ENCODE measurements around the gene CHID1. TPM values are rescaled to one million over a fixed set of nuclear protein-coding genes. Genes with fewer than 3 reads are reported as not detected.

CHID1 gene
- total and polyA plus RNA-seq, 2 donors (not counting 1 experiment from before 2014, with no cell fraction given): 54.3 to 68.4 TPM

- no peaks in the 10 kb centered on the region for H3K27me3 ChIP-seq (ENCODE audit: control insufficient read depth, insufficient read depth, low read length)
- no peak overlapping the region for H3K9ac ChIP-seq (ENCODE audit: insufficient read depth, low read length)
- H4K20me1 ChIP-seq (ENCODE audit: control insufficient read depth, extremely low read depth, insufficient read depth, low read length): no peaks in the 10 kb centered on the region
- peak overlapping the region in 2 of 4 experiments; percentile 19 to 45 for H3K4me3 ChIP-seq (replicated peaks in 1 of 4; ENCODE audit: control extremely low read depth in 1 of 4, insufficient read depth in 1 of 4, low read depth in 3 of 4, low read length in 4 of 4)
- H2AFZ ChIP-seq (ENCODE audit: low read length): no peak overlapping the region
- peaks cover 10% of the 10 kb centered on the region for H3K36me3 ChIP-seq (ENCODE audit: control insufficient read depth, insufficient read depth, low read length)
- no peaks in the 10 kb centered on the region for H3K79me2 ChIP-seq (ENCODE audit: control insufficient read depth, insufficient read depth, low read length)
- H3K27ac ChIP-seq (ENCODE audit: insufficient read depth, low read length): no peak overlapping the region
- DNase-seq (ENCODE audit: low read depth in 2 of 2): no peak
- TF ChIP-seq CTCF (conservative IDR thresholded peaks at IDR 0.05 in 1 of 2, IDR thresholded peaks at IDR 0.05 in 1 of 2; ENCODE audit: low read depth in 1 of 2, low read length in 2 of 2): no peak
- TF ChIP-seq EZH2 (IDR thresholded peaks at IDR 0.05; ENCODE audit: low read length, missing control alignments): no peak
- H3K4me2 ChIP-seq (ENCODE audit: extremely low read depth, insufficient read depth, low read length): peak overlapping the region; percentile 68
- H3K9me3 ChIP-seq (ENCODE audit: control insufficient read depth, insufficient read depth, low read depth, low read length): no peaks in the 10 kb centered on the region
- peaks cover 24% of the 10 kb centered on the region for H3K4me1 ChIP-seq (ENCODE audit: control insufficient read depth, extremely low read depth, insufficient read depth, low read length)
Measured at GRCh38 chr11:827146-827896, 83.3 kb downstream of the CHID1 start.

GRCh38 chr11:826836-827145, 83.8 kb downstream of the CHID1 start:
- Histone ChIP-seq H3K9ac (ENCODE audit: insufficient read depth, low read length) (peak overlapping the region; percentile 16), H3K79me2 (ENCODE audit: control insufficient read depth, insufficient read depth, low read length) (no peaks in the 10 kb centered on the region), H3K27ac (ENCODE audit: insufficient read depth, low read length) (no peak overlapping the region), H3K4me1 (ENCODE audit: control insufficient read depth, extremely low read depth, insufficient read depth, low read length) (peaks cover 20% of the 10 kb centered on the region), H3K4me2 (ENCODE audit: extremely low read depth, insufficient read depth, low read length) (peak overlapping the region; percentile 68), H3K9me3 (ENCODE audit: control insufficient read depth, insufficient read depth, low read depth, low read length) (no peaks in the 10 kb centered on the region), H4K20me1 (ENCODE audit: control insufficient read depth, extremely low read depth, insufficient read depth, low read length) (no peaks in the 10 kb centered on the region), H2AFZ (ENCODE audit: low read length) (no peak overlapping the region), H3K36me3 (ENCODE audit: control insufficient read depth, insufficient read depth, low read length) (peaks cover 13% of the 10 kb centered on the region), H3K27me3 (ENCODE audit: control insufficient read depth, insufficient read depth, low read length) (no peaks in the 10 kb centered on the region), H3K4me3 (replicated peaks in 1 of 4; ENCODE audit: control extremely low read depth in 1 of 4, insufficient read depth in 1 of 4, low read depth in 3 of 4, low read length in 4 of 4) (peak overlapping the region in 2 of 4 experiments; percentile 19 to 45)
- no peak for DNase-seq (ENCODE audit: low read depth in 2 of 2)
- TF ChIP-seq CTCF (conservative IDR thresholded peaks at IDR 0.05 in 1 of 2, IDR thresholded peaks at IDR 0.05 in 1 of 2; ENCODE audit: low read depth in 1 of 2, low read length in 2 of 2) (no peak), EZH2 (IDR thresholded peaks at IDR 0.05; ENCODE audit: low read length, missing control alignments) (no peak)

GRCh38 chr11:826227-826621, 84.4 kb downstream of the CHID1 start:
- Histone ChIP-seq H3K4me1 (ENCODE audit: control insufficient read depth, extremely low read depth, insufficient read depth, low read length) (peaks cover 18% of the 10 kb centered on the region), H3K27ac (ENCODE audit: insufficient read depth, low read length) (no peak overlapping the region), H3K4me2 (ENCODE audit: extremely low read depth, insufficient read depth, low read length) (no peak overlapping the region), H3K79me2 (ENCODE audit: control insufficient read depth, insufficient read depth, low read length) (peaks cover 3% of the 10 kb centered on the region), H3K9me3 (ENCODE audit: control insufficient read depth, insufficient read depth, low read depth, low read length) (no peaks in the 10 kb centered on the region), H3K27me3 (ENCODE audit: control insufficient read depth, insufficient read depth, low read length) (no peaks in the 10 kb centered on the region), H2AFZ (ENCODE audit: low read length) (no peak overlapping the region), H4K20me1 (ENCODE audit: control insufficient read depth, extremely low read depth, insufficient read depth, low read length) (no peaks in the 10 kb centered on the region), H3K36me3 (ENCODE audit: control insufficient read depth, insufficient read depth, low read length) (peaks cover 15% of the 10 kb centered on the region), H3K4me3 (replicated peaks in 1 of 4; ENCODE audit: control extremely low read depth in 1 of 4, insufficient read depth in 1 of 4, low read depth in 3 of 4, low read length in 4 of 4) (no peak overlapping the region), H3K9ac (ENCODE audit: insufficient read depth, low read length) (no peak overlapping the region)
- TF ChIP-seq EZH2 (IDR thresholded peaks at IDR 0.05; ENCODE audit: low read length, missing control alignments) (no peak), CTCF (conservative IDR thresholded peaks at IDR 0.05 in 1 of 2, IDR thresholded peaks at IDR 0.05 in 1 of 2; ENCODE audit: low read depth in 1 of 2, low read length in 2 of 2) (no peak)
- DNase-seq (ENCODE audit: low read depth in 2 of 2): no peak
